Measurements from ENCODE around the gene CDCA5.
A peak's percentile ranks its signal among the peaks of the same experiment; 100 is the strongest.

Gene CDCA5

DNA sequence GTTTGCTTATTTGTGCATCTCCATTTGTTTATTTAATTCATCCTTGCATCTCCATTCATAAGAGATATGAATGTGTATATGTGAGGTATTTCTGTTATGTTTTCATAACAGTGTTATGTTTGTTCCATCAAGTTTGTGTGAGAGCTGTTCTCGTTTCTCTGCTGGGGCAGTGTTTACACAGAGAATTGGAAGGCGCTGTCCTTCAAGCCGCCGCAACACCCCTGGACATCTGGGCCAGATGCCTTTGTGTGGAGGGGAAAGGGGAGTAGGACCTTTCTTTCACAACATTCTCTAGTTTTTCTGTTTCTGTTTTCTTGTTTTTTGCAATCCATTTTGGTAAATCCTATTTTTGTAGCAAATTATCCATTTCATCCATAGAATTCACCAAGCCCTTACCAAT lies 20.8 kb upstream of the CDCA5 start:
- no peak for DNase-seq

- no peak for DNase-seq
Observed at GRCh38 chr11:65103476-65103875, 19.6 kb upstream of the CDCA5 start.

GRCh38 chr11:65102142-65103095 lies 18.6 kb upstream of the CDCA5 start:
- peak; percentile 38 for DNase-seq

DNA sequence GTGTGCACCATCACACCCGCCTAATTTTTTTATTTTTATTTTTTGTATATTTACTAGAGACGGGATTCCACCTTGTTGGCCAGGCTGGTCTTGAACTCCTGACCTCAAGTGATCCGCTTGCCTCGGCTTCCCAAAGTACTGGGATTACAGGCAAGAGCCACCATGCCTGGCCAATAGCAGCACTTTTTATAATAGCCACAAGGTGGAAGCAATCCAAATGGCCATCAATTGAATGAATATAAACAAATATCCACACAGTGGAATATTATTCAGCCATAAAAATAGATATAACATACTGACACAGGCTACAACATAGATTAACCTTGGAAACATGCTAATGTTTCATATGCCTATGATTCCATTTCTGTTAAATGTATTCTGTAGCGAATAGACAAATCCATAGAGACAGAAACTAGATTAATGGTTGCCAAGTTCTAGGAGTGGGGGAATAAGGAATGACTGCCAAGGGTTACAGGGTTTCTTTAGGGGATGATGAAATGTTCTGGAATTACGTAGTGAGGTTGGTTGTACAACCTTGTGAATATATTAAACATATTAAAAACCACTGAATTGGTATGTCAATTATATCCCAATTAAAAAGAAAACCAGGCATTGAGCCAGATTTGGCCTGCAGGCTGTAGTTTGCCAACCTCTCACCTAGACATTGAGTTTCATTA lies 17.0 kb upstream of the CDCA5 start:
- DNase-seq, result no peak

DNA sequence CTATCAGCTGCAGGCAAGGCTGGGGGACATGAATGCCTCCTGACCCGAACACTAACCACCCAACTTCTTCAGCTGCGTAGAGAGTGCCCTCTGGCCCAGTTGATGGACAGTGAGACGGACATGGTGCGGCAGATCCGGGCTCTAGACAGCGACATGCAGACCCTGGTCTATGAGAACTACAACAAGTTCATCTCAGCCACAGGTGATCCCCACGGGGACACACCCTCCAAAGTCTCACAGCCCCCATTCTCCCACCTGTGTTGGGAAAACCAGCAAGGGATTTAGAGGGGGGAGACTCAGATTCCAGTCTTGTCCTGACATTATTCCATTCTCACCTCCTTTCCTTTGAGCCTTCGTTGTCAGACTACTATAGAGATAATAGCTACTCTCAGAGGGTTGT lies 13.1 kb upstream of the CDCA5 start:
- DNase-seq, result no peak

DNA sequence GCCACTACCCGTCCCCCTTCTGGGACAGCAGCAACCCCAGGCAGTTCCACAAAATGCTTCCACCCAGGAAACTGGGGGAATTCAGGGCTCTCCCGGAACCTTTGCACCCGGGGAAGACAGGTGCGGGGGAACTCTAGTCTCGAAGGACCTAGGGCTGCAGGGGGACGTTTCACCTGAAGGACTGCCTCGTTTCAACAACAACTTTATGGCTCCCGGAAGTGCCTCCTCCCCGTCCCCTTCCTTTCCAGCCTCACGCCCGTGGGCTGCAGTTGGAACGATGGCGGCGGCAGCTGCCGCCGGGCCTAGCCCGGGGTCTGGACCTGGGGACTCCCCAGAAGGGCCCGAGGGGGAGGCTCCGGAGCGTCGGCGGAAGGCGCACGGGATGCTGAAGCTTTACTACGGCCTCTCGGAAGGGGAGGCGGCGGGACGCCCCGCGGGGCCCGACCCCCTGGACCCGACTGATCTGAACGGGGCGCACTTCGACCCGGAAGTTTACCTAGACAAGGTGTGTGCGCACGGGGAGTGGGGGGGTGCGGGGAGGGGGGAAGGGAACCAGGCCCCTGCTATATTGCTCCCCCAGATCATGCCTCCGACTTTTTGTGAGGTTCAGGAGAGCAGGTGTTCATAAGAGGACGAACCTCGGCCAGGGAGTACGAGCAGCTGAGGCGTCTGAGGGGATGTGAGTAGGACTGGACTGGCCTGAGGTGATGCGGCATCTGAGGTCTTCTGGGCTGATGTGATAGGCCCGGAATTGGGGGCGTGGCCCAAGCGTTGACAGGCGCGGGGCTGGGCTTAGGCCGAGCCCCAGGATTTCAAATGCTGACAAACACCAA lies 12.3 kb upstream of the CDCA5 start, which contains the start of gene VPS51:
VPS51 (plus strand) TSS at position 241 of the 833 bp plus-strand sequence; CDS start at position 278, 37 bp downstream.
- DNase-seq, result peak; percentile 78

DNA sequence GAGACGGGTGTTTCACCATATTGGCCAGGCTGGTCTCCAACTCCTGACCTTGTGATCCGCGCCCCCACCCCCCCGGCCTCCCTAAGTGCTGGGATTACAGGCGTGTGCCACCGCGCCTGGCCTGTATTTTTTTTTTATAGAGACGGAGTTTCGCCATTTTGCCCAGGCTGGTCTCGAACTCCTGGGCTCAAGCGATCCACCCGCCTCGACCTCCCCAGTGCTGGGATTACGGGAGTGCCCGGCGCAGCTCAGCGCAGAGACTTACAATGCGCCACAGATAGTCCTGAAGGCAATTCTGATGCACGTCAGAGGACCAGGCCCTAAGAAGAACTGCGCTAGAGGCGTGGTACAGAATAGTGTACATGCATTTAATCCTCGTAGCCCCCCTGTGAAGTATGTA lies 11.6 kb upstream of the CDCA5 start:
- DNase-seq, result no peak

DNA sequence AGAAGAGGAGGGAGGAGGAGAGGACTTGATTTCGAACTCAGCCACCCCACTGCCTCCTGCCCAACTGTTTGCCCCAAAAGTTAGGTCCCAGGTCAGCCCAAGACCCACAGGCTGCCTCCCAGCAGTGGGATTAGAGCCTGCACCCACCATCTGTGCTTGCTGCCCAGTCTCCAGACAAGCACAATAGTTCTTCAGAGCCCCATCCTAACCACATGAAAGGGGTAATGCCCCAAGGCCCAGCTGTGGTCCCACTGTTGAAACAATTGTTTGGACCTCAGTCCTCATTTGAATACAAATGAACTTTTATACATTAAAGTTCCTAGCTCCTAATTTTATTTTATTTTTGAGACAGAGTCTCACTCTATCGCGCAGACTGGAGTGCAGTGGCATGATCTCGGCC lies 6.8 kb upstream of the CDCA5 start:
- DNase-seq, result no peak

DNA sequence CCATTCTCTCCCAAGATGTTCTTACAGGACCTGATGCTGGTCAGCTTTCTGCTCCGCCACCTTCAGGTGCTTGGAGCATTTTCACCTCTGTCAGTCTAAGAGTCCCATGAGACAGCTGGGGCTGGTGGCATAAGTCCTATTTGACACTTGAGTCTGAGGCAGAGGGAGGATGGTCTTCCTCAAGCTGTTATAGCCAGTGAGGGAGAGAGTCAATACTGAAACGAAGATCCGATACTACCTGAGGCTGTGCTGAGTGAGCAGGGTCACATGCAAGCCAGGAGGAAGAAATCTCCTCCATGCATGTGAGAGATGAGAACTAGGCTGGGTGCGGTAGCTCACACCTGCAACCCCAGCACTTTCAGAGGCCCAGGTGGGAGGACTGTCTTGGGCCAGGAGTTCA lies 5.8 kb upstream of the CDCA5 start:
- DNase-seq, result no peak

GRCh38 chr11:65087827-65088226 lies 4.0 kb upstream of the CDCA5 start:
- DNase-seq, result no peak

DNA sequence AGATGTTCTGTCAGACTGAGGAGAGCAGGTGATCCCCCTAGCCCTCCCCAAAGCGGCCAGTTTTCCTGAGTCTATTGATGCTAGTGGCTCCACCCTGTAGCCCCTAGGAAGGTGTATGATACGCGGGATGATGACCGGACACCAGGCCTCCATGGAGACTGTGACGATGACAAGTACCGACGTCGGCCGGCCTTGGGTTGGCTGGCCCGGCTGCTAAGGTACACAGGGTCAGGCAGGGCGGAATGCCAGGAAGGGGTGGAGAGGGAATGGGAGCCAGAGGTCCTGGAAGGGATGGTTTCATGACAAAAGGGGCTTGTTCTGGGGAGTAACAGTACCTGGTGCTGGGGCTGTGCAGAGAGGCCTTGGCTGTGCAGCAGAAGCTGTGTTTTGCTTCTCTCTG lies 3.4 kb upstream of the CDCA5 start:
- no peak for DNase-seq

GRCh38 chr11:65086809-65087208 lies 3.0 kb upstream of the CDCA5 start:
- no peak for DNase-seq

- no peak for DNase-seq
Observed at GRCh38 chr11:65085446-65085845, 1.6 kb upstream of the CDCA5 start.

DNA sequence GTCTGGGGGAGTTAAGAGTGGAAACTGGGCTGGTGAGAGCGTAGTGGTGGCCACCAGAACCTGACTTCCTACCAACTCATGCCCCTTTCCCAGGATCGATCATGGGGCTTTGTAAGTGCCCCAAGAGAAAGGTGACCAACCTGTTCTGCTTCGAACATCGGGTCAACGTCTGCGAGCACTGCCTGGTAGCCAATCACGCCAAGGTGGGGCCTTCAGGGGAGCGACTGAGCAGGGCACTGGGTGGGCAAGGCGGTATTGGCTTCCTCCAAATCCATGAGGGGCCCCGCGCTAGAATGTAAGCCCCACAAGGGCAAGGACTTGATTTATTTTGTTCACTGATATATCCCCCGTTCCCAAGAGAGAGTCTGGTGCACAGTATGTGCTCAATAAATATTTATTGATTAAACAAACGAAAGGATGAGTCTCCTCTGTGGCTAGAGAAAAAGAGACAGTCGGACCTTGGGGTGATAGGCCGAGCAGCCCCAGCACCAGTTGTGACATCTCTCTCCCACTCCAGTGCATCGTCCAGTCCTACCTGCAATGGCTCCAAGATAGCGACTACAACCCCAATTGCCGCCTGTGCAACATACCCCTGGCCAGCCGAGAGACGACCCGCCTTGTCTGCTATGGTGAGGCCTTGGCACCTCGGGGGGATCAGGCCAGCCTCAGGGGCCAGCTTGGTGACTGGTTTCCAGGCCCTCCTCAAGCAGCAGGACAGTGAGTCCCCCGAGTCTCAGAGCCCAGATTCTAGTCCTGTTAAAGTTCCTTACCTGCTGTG lies 947 bp upstream of the CDCA5 start:
- DNase-seq, result no peak

GRCh38 chr11:65083134-65083833 lies 556 bp downstream of the CDCA5 start:
- DNase-seq, result no peak

DNA sequence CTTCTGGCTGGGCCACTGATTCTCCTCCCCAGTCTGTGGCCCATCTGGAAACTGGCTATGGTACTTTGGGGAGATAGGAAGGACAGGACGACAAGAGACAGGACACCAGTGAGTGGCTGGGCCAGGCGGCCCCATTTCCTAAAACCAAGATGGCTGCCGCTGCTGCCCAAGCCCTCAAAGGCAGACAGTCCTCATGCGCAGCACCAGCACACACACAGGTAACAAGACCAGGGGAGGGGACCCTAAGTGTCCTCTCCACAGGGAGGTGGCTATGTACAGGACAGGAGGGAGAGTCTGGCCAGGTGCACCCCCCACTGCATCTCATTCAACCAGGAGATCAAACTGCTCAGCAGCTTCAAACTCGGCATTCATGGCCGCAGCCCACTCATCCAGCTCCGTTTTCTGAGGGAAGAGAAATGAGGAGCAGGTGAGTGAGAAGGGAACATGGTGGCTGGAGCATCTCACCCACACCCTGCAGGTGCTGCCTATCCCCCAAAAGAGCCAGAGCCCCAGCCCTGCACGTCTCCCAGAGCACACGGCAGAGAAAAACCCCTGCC lies 5.0 kb downstream of the CDCA5 start:
- no peak for DNase-seq

- DNase-seq, result peak; percentile 13
Observed at GRCh38 chr11:65078151-65078550, 5.7 kb downstream of the CDCA5 start.

DNA sequence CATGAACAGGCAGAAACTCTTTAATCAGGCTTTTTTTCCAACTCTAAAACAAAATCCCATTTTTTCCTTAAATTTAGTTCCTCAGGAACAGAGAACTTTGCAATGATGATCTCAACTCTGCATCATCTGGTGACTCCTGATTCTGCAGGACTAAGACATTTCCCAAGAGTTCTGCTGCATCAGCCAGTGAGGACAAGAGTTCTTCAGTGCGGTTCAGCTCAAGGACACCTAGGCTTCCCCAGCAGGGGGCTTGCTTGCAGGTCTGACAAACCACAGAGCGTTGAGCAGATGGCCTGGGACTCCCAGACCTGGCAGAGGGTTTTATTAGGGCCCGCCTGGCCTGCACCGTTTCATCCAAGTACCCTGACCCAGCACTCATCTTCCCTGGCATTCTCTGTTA lies 6.4 kb downstream of the CDCA5 start:
- no peak for DNase-seq

GRCh38 chr11:65072631-65072966 lies 11.2 kb downstream of the CDCA5 start:
- DNase-seq, result no peak

- no peak for DNase-seq
Observed at GRCh38 chr11:65071907-65072630, 11.8 kb downstream of the CDCA5 start.

DNA sequence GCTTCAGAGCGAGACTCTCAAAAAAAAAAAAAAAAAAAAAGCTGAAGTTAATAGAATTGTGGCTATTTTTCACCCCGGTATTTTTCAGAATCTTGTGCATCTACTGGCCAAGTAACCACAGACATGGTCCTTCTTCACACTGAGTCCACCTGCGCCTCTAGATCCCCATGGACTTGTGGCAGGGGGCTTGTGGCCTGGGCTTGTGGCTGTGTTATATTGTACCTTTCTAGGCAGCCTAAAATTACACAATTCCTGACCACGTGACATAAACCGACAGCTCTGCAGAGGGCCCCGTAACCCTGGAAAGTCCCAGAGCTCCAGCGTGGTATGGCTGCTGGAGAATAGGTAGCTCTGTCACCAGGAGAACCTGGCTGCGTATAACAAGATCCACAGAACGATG lies 14.6 kb downstream of the CDCA5 start:
- DNase-seq, result no peak

Measured in DMS153 (cell line).